GM12878 (cell line): ENCODE results near the gene IGLON5. TPM values are rescaled to one million over a fixed set of nuclear protein-coding genes. Genes with fewer than 3 reads are reported as not detected.

Experiments used
- ATAC-seq: fragments of 200-7000 bp; cut with Tn5 transposase; 3 replicates; pipeline ENCODE4 v1.9.1; 2020; ENCODE audit warnings: mild to moderate bottlenecking, moderate library complexity
- BruUV-seq: library from RNA; stranded (reverse); fragments of 400-500 nt; replicated peaks from 2 replicates; lab custom pipeline; 2021; lab: Mats Ljungman, UMichigan
- CTCF ChIA-PET: fragments of 300-600 bp; sonication (Branson Sonifier 250); formaldehyde crosslinking; extraction: SDS; loops from one replicate; lab custom pipeline; 2021; ENCODE audit warnings: inconsistent platforms; lab: Yijun Ruan, JAX
- POLR2A ChIA-PET: fragments of 350-600 bp; formaldehyde crosslinking; extraction: SDS; loops from one replicate; lab custom pipeline; 2021; ENCODE audit warnings: inconsistent platforms; lab: Charles Lee
- RAD21 ChIA-PET: fragments of 300-600 bp; sonication (Branson Sonifier 250); formaldehyde crosslinking; loops from one replicate; lab custom pipeline; 2023; ENCODE audit warnings: antibody characterized with exemption; ENCODE audit not compliant: unreplicated experiment; lab: Charles Lee
- SMC1A ChIA-PET: fragments of 300-600 bp; sonication (Branson Sonifier 250); formaldehyde crosslinking; loops from one replicate; lab custom pipeline; 2023; ENCODE audit not compliant: unreplicated experiment, uncharacterized antibody; lab: Charles Lee
- DNase-seq: peaks from one replicate; pipeline ENCODE4 v3.0.0-alpha.2; 2011; ENCODE audit warnings: low read depth, low spot score
- FAIRE-seq: peaks from 3 replicates; lab custom pipeline; 2011; peaks lifted over from hg19 to GRCh38; lab: Jason Lieb, UNC
- H2AFZ ChIP-seq: 2 replicates; pipeline ENCODE4 v1.6.0; 2011; ENCODE audit warnings: low read depth, low read length, control low read depth; ENCODE audit not compliant: control insufficient read depth
- H3K27ac ChIP-seq: 2 replicates; pipeline ENCODE4 v1.5.1; 2011; ENCODE audit warnings: control low read depth; ENCODE audit not compliant: control insufficient read depth, insufficient read depth
- H3K27me3 ChIP-seq, 2 experiments: replicated peaks in 1 of 2; 2 replicates each; pipeline versions ENCODE4 v1.6.0 to v1.6.1; 2011; ENCODE audit warnings: low read length in 1 of 2; ENCODE audit not compliant: control insufficient read depth in 2 of 2, insufficient read depth in 2 of 2
- H3K36me3 ChIP-seq, 2 experiments: 2 replicates each; pipeline ENCODE4 v1.5.1; 2011; ENCODE audit warnings: low read length in 1 of 2; ENCODE audit not compliant: control insufficient read depth in 2 of 2, insufficient read depth in 2 of 2
- H3K4me1 ChIP-seq: 2 replicates; pipeline ENCODE4 v1.6.1; 2011; ENCODE audit warnings: mild to moderate bottlenecking, low read length, moderate library complexity, mixed read lengths; ENCODE audit not compliant: control insufficient read depth, insufficient read depth
- H3K4me2 ChIP-seq: 2 replicates; pipeline ENCODE4 v1.6.0; 2011; ENCODE audit warnings: control low read depth; ENCODE audit not compliant: control insufficient read depth, insufficient read depth
- H3K4me3 ChIP-seq: fragments of 200-600 bp; sonication (generic); 2 replicates; pipeline ENCODE4 v1.5.1; 2016
- H3K79me2 ChIP-seq: 2 replicates; pipeline ENCODE4 v1.6.0; 2011; ENCODE audit warnings: low read length; ENCODE audit not compliant: control insufficient read depth, insufficient read depth
- H3K9ac ChIP-seq: 2 replicates; pipeline ENCODE4 v1.8.0; 2011; ENCODE audit warnings: low read length, control low read depth, mixed read lengths; ENCODE audit not compliant: control insufficient read depth, insufficient read depth
- H3K9me3 ChIP-seq: replicated peaks from 3 replicates; pipeline ENCODE4 v1.5.1; 2011; ENCODE audit warnings: mild to moderate bottlenecking, low read length; ENCODE audit not compliant: control insufficient read depth, insufficient read depth
- H4K20me1 ChIP-seq: 2 replicates; pipeline ENCODE4 v1.6.0; 2011; ENCODE audit not compliant: control insufficient read depth, insufficient read depth
- ATF7 ChIP-seq: fragments of 450-650 bp; IDR thresholded peaks from 2 replicates; pipeline ENCODE4 v1.6.1; 2016; ENCODE audit warnings: low read depth, mild to moderate bottlenecking
- CEBPZ ChIP-seq: fragments of 150-350 bp; IDR thresholded peaks from 2 replicates; pipeline ENCODE4 v1.6.1; 2016; ENCODE audit warnings: low read depth, low read length
- CHD4 ChIP-seq: fragments of 200-600 bp; sonication (generic); IDR thresholded peaks from 2 replicates; pipeline ENCODE4 v1.6.1; 2016; ENCODE audit warnings: mild to moderate bottlenecking
- E2F4 ChIP-seq: IDR thresholded peaks from 2 replicates; pipeline ENCODE4 v1.6.1; 2012; ENCODE audit warnings: low read depth, low read length, improper control_type of control experiment
- EZH2 ChIP-seq: IDR thresholded peaks from 2 replicates; pipeline ENCODE4 v1.6.1; 2012; ENCODE audit warnings: low read depth, mild to moderate bottlenecking, control low read depth, inconsistent platforms, low read length, borderline replicate concordance; ENCODE audit not compliant: control insufficient read depth
- GATAD2B ChIP-seq: fragments of 450-650 bp; conservative IDR thresholded peaks from 2 replicates; pipeline ENCODE4 v1.6.1; 2017; ENCODE audit warnings: low read depth, mild to moderate bottlenecking, moderate library complexity
- JUND ChIP-seq: IDR thresholded peaks from 2 replicates; pipeline ENCODE4 v1.6.1; 2012; ENCODE audit warnings: low read depth, mild to moderate bottlenecking, low read length, improper control_type of control experiment, moderate library complexity
- KAT2A ChIP-seq: conservative IDR thresholded peaks from 2 replicates; pipeline ENCODE4 v1.6.1; 2011; ENCODE audit warnings: low read depth, low read length; ENCODE audit not compliant: control insufficient read depth
- NR2C2 ChIP-seq: IDR thresholded peaks from 2 replicates; pipeline ENCODE4 v1.6.1; 2011; ENCODE audit warnings: borderline replicate concordance, low read depth; ENCODE audit not compliant: control insufficient read depth, insufficient read length
- NRF1 ChIP-seq: conservative IDR thresholded peaks from 2 replicates; pipeline ENCODE4 v1.6.1; 2011; ENCODE audit warnings: mild to moderate bottlenecking, low read depth, low read length, improper control_type of control experiment
- POLR2AphosphoS2 ChIP-seq: IDR thresholded peaks from 2 replicates; pipeline ENCODE4 v1.6.1; 2011; ENCODE audit warnings: low read depth, mild to moderate bottlenecking, low read length, improper control_type of control experiment, moderate library complexity
- POLR2AphosphoS5 ChIP-seq: IDR thresholded peaks from 2 replicates; pipeline ENCODE4 v1.6.1; 2011; ENCODE audit warnings: mild to moderate bottlenecking, low read length, inconsistent platforms
- RELB ChIP-seq: fragments of 450-650 bp; IDR thresholded peaks from 2 replicates; pipeline ENCODE4 v1.6.1; 2017; ENCODE audit warnings: low read depth, mild to moderate bottlenecking, moderate library complexity
- RUNX3 ChIP-seq: IDR thresholded peaks from 2 replicates; pipeline ENCODE4 v1.6.1; 2012; ENCODE audit warnings: low read length, inconsistent platforms
- SMAD5 ChIP-seq: IDR thresholded peaks from 2 replicates; pipeline ENCODE4 v1.6.1; 2016; ENCODE audit warnings: antibody characterized with exemption, low read depth
- WGBS: methylation state at CpG from one replicate; pipeline ENCODE4 v1.1.6; 2016; ENCODE audit warnings: low lambda C conversion rate; ENCODE audit not compliant: insufficient replicate concordance, insufficient coverage; ENCODE audit errors: missing lambda C conversion rate; 5-methylcytosine and 5-hydroxymethylcytosine counted together
- in situ Hi-C: fragments of 300-500 bp; cut with MboI; formaldehyde crosslinking; loops from 9 replicates; pipeline ENCODE4 v1.14.3; 2018; ENCODE audit warnings: mixed read lengths
- intact Hi-C: fragments of 100-400 bp; cut with micrococcal nuclease; formaldehyde crosslinking; loops from one replicate; pipeline ENCODE4 v1.14.2; 2022; ENCODE audit not compliant: unreplicated experiment
- polyA plus RNA-seq, 11 experiments: library from polyadenylated mRNA; depleted of rRNA in 4 of 11; unstranded in 6 of 11; stranded (reverse) in 5 of 11; fragments of >200 nt; fragmentation: Nextera tagmentation in 4 of 11; fragmentation: Illumina TruSeq in 1 of 11; extraction: Ambion mirVana in 4 of 11; extraction: Trizol in 1 of 11; gene quantifications; 1 replicate in 1 of 11; 2 replicates in 10 of 11; pipeline versions ENCODE4 v1.2.1 to v1.2.3, GENCODE V29; 2011 to 2016; ENCODE audit warnings: inconsistent platforms in 2 of 11, missing spikeins in 2 of 11, low read depth in 1 of 11
- total RNA-seq, 4 experiments: library from RNA; depleted of rRNA in 3 of 4; stranded (reverse); fragments of >200 nt in 3 of 4; fragmentation: Illumina TruSeq in 1 of 4; extraction: Trizol in 1 of 4; gene quantifications; 2 replicates each; pipeline versions ENCODE4 v1.2.1 to v1.2.3, GENCODE V29; 2013 to 2021

Gene IGLON5
- total and polyA plus RNA-seq, 10 of the 15 experiments (the other 5 are each of a cell fraction or from before 2014, with no cell fraction given): not detected

DNA sequence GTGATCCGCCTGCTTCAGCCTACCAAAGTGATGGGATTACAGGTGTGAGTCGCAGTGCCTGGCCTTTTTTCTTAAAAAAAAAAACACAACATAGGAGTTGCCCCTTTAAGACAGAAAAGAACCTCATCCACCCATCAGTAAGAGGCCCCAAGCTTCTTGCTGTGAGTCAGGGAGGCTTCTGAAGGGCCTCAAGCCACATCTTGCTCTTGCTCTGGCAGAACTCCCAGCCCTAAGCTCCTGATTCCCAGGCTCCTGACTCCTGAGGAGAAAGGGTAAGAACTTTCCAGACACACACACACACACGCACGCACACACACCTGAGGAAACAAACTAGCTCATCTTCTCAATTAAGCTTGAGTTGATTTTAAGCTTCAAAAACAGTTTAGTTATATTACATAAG is 47.9 kb downstream of the IGLON5 start:
- no peaks in the 10 kb centered on the region for H3K9me3 ChIP-seq
- in situ Hi-C loops: loop anchor here (25.0 kb wide), 1 partner anchor 1022 kb away; the partner anchor contains the start of gene KCNC3
- 97% methylated on average over 4 of the region's 4 CpGs for WGBS
- H3K4me3 ChIP-seq: no peak overlapping the region
- ChIA-PET POLR2A (interaction anchor here (1.0 kb wide), 1 partner anchor 9 kb away, joined by 3 read pairs; no protein-coding TSS in a partner anchor), RAD21 (interaction anchor here (0.8 to 1.4 kb wide), 2 partner anchors 20 to 48 kb away, joined by 4 to 6 read pairs; no protein-coding TSS in a partner anchor), SMC1A (interaction anchor here (1.3 kb wide), 1 partner anchor 13 kb away, joined by 3 read pairs; the partner anchor contains the start of gene NKG7), CTCF (interaction anchor here (0.6 to 1.3 kb wide), 3 partner anchors 35 to 81 kb away, joined by 3 to 4 read pairs (median 3); no protein-coding TSS in a partner anchor)
- no peaks in the 10 kb centered on the region for H3K4me1 ChIP-seq
- intact Hi-C loops: no loop called here
- no peaks in the 10 kb centered on the region for H3K79me2 ChIP-seq
- no peak overlapping the region for H3K4me2 ChIP-seq
- ATAC-seq (no peak), DNase-seq (no peak), FAIRE-seq (no peak)
- H3K27me3 ChIP-seq: no peaks in the 10 kb centered on the region
- no peak overlapping the region for H2AFZ ChIP-seq
- H3K27ac ChIP-seq: no peak overlapping the region
- H3K9ac ChIP-seq: no peak overlapping the region
- H3K36me3 ChIP-seq: no peaks in the 10 kb centered on the region
- BruUV-seq: no TSS peak
- H4K20me1 ChIP-seq: no peaks in the 10 kb centered on the region
- TF ChIP-seq GATAD2B (no peak), RELB (no peak), CEBPZ (no peak), SMAD5 (no peak), ATF7 (no peak), CHD4 (no peak), POLR2AphosphoS5 (no peak), NR2C2 (no peak), KAT2A (no peak), E2F4 (no peak), EZH2 (no peak), JUND (no peak), POLR2AphosphoS2 (no peak), NRF1 (no peak), RUNX3 (no peak)
